Measurements from ENCODE around the gene MFAP4.

DNA sequence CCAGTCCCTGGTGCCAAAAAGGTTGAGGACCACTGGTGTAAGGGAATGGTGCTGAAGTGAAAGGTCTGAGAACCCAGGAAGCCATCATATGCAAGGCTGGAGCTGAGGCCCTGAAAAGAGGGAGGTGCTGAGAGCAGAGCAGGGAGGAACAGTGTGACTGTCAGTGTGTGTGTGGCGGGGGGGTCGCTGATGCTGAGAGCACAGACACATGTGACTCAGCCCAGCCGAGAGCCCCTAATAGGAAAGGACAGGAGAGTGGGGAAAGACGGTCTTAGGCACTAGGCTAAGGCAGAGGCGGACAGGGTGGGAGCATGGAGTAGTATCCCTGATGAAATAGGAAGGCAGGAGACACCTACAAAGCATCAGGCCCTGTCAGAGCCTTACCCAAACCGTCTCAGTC, 25.7 kb downstream of the MFAP4 start:
- no peak for TF ChIP-seq EZH2 (IDR thresholded peaks at IDR 0.05)
- TF ChIP-seq POLR2AphosphoS5 (IDR thresholded peaks at IDR 0.05; ENCODE audit: borderline replicate concordance, low read depth, low read length), result no peak
